Metanephros (tissue), 2 donors: ENCODE results near the gene THAP7. TPM values are rescaled to one million over a fixed set of nuclear protein-coding genes. Genes with fewer than 3 reads are reported as not detected.

Source experiments
- small RNA-seq: library from RNA; depleted of rRNA; stranded (forward); fragments of <200 nt; gene quantifications from one replicate; pipeline ENCODE3, GENCODE V24; 2014; ENCODE audit warnings: low replicate concordance
- total RNA-seq: library from RNA; depleted of rRNA; stranded (reverse); fragments of >200 nt; gene quantifications from one replicate; pipeline ENCODE4 v1.2.3, GENCODE V29; 2014

Gene THAP7
- 30.2 TPM for total RNA-seq

GRCh38 chr22:21001601-21002325 lies at the start of gene THAP7:
THAP7 (minus strand) TSS chr22:21002118; CDS start chr22:21001911, 207 bp downstream.

GRCh38 chr22:21045585-21046294 lies 43.8 kb upstream of the THAP7 start, which contains the start of gene LRRC74B:
LRRC74B (plus strand) TSS chr22:21045946; CDS start chr22:21045987, 41 bp downstream.

GRCh38 chr22:21032037-21032867 lies 30.3 kb upstream of the THAP7 start, which contains the start of gene SLC7A4:
SLC7A4 (minus strand) TSS chr22:21032561; CDS start chr22:21031812, 749 bp downstream.

GRCh38 chr22:21014726-21015465 lies 13.0 kb upstream of the THAP7 start, which contains the start of gene P2RX6:
P2RX6 (plus strand) TSS chr22:21015165; CDS start chr22:21015175, 10 bp downstream.

GRCh38 chr22:20981787-20982562 lies 19.9 kb downstream of the THAP7 start, which contains the start of gene LZTR1:
LZTR1 (plus strand) TSS chr22:20982297; CDS start chr22:20982372, 75 bp downstream.

GRCh38 chr22:20966883-20967696 lies 34.8 kb downstream of the THAP7 start, which contains the start of gene AIFM3:
AIFM3 (plus strand) TSS chr22:20967255; CDS start chr22:20967945, 690 bp downstream.

Small RNAs within 50 kb of the gene (small RNA-seq; reads per million reads assigned to genes)
- not detected for gene MIR649

Other genes with a start within 250 kb of the THAP7 start
- 0.53 TPM for gene SERPIND1, start 228.0 kb downstream of the THAP7 start, total RNA-seq
- gene PI4KA, start 143.3 kb downstream of the THAP7 start, total RNA-seq = 76.4 TPM
- gene SNAP29, start 143.1 kb downstream of the THAP7 start, total RNA-seq = 12.1 TPM
- 65.0 TPM for gene CRKL, start 84.7 kb downstream of the THAP7 start, total RNA-seq
- gene AIFM3, start 34.9 kb downstream of the THAP7 start, total RNA-seq = 0.99 TPM
- gene LZTR1, start 19.8 kb downstream of the THAP7 start, total RNA-seq = 78.5 TPM
- gene P2RX6, start 13.0 kb upstream of the THAP7 start, total RNA-seq = 2.3 TPM
- 1.3 TPM for gene SLC7A4, start 30.4 kb upstream of the THAP7 start, total RNA-seq
- gene LRRC74B, start 43.8 kb upstream of the THAP7 start, total RNA-seq = not detected